HepG2 (cell line): ENCODE measurements around the gene PNP.

Experiments used
- ATRX ChIP-seq: sonication (generic); formaldehyde crosslinking; IDR thresholded peaks from 2 replicates; pipeline ENCODE4 v1.4.0; 2020; ENCODE audit warnings: missing genetic modification reagents, borderline replicate concordance
- HOXA7 ChIP-seq: sonication (generic); formaldehyde crosslinking; IDR thresholded peaks from 2 replicates; pipeline ENCODE4 v1.8.1; 2022; ENCODE audit warnings: mild to moderate bottlenecking, missing genetic modification reagents, moderate library complexity
- TF ChIP-seq, protein P1 (sequence below): sonication (generic); formaldehyde crosslinking; IDR thresholded peaks from 2 replicates; pipeline ENCODE4 v1.5.0; 2020; ENCODE audit warnings: mild to moderate bottlenecking, missing genetic modification reagents, moderate library complexity

DNA sequence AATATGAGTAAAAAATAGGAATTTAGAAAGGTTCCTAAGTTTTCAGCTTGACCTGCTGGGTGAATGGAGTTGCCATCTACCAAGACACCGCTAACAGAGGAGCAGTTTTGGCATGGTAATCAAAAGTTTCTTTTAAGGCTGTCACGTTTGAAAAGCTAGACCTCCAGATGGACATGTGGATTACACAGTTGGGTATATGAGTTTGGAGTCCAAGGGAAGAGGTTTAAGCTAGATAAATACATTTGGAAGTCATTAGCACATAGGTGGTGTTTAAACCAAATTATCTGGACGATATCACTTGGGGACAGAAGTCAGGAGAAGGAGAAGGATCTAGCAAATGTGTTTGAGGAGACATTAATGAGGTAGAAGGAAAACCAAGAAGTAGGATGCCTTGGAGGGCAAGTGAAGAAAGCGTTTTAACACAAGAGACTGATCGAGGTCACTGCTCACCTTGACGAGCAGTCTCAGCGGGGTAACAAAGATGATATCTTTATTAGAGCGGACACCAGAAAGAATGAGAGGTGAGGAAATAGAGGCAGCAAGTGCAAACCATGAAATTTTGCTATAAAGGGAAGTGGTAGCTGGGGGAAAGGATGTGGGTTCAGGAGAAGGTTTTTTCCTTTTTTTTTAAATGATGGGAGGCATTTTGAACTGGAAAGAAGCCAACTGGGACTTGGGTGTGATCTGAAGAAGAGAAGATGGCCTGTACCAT, 17.6 kb downstream of the PNP start:
- TF ChIP-seq ATRX: no peak
- no peak for TF ChIP-seq HOXA7 (CRISPR knock-in tag)
- TF ChIP-seq, protein P1, sequence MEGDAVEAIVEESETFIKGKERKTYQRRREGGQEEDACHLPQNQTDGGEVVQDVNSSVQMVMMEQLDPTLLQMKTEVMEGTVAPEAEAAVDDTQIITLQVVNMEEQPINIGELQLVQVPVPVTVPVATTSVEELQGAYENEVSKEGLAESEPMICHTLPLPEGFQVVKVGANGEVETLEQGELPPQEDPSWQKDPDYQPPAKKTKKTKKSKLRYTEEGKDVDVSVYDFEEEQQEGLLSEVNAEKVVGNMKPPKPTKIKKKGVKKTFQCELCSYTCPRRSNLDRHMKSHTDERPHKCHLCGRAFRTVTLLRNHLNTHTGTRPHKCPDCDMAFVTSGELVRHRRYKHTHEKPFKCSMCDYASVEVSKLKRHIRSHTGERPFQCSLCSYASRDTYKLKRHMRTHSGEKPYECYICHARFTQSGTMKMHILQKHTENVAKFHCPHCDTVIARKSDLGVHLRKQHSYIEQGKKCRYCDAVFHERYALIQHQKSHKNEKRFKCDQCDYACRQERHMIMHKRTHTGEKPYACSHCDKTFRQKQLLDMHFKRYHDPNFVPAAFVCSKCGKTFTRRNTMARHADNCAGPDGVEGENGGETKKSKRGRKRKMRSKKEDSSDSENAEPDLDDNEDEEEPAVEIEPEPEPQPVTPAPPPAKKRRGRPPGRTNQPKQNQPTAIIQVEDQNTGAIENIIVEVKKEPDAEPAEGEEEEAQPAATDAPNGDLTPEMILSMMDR (CRISPR knock-in tag): no peak
